GM23338 (cell line): Measurements from ENCODE around the gene CEP131. TPM values are rescaled to one million over a fixed set of nuclear protein-coding genes. Genes with fewer than 3 reads are reported as not detected.

Experiments used
- ATAC-seq: fragments of 200-7000 bp; cut with Tn5 transposase; 3 replicates; pipeline ENCODE4 v1.9.1; 2020
- DNase-seq: peaks from one replicate; pipeline ENCODE4 v3.0.0-alpha.2; 2015; ENCODE audit warnings: low spot score
- H2AFZ ChIP-seq: fragments of 200-600 bp; sonication (generic); 2 replicates; pipeline ENCODE4 v1.8.0; 2016; ENCODE audit warnings: antibody characterized with exemption, mild to moderate bottlenecking, moderate library complexity
- H3F3A ChIP-seq: fragments of 200-600 bp; sonication (generic); replicated peaks from 2 replicates; pipeline ENCODE4 v1.8.0; 2017; ENCODE audit warnings: antibody characterized with exemption, mixed run types, low read depth
- H3K27ac ChIP-seq: fragments of 200-600 bp; sonication (generic); 2 replicates; pipeline ENCODE4 v1.6.1; 2016; ENCODE audit warnings: low read depth
- H3K27me3 ChIP-seq: fragments of 200-600 bp; sonication (generic); 2 replicates; pipeline ENCODE4 v1.8.0; 2016; ENCODE audit warnings: mild to moderate bottlenecking, mixed run types, moderate library complexity; ENCODE audit not compliant: insufficient read depth
- H3K36me3 ChIP-seq: fragments of 200-600 bp; sonication (generic); 2 replicates; pipeline ENCODE4 v1.8.0; 2016; ENCODE audit warnings: mild to moderate bottlenecking; ENCODE audit not compliant: insufficient read depth
- H3K4me1 ChIP-seq: fragments of 200-600 bp; sonication (generic); 2 replicates; pipeline ENCODE4 v1.8.0; 2016; ENCODE audit warnings: mild to moderate bottlenecking, moderate library complexity; ENCODE audit not compliant: insufficient read depth
- H3K4me2 ChIP-seq: fragments of 200-600 bp; sonication (generic); 2 replicates; pipeline ENCODE4 v1.7.1; 2017; ENCODE audit warnings: mixed run types
- H3K4me3 ChIP-seq: fragments of 200-600 bp; sonication (generic); 2 replicates; pipeline ENCODE4 v1.6.1; 2016; ENCODE audit warnings: mixed run types
- H3K79me2 ChIP-seq: fragments of 200-600 bp; sonication (generic); replicated peaks from 2 replicates; pipeline ENCODE4 v1.8.0; 2017; ENCODE audit warnings: mild to moderate bottlenecking; ENCODE audit not compliant: insufficient read depth
- H3K9me2 ChIP-seq: fragments of 200-600 bp; sonication (generic); 2 replicates; pipeline ENCODE4 v1.8.0; 2017; ENCODE audit not compliant: insufficient read depth
- H4K20me1 ChIP-seq: fragments of 200-600 bp; sonication (generic); replicated peaks from 2 replicates; pipeline ENCODE4 v1.8.0; 2017; ENCODE audit warnings: mild to moderate bottlenecking; ENCODE audit not compliant: insufficient read depth
- H3K27ac Mint-ChIP-seq: 2 replicates; pipeline ENCODE4 v1.8.0; 2020; ENCODE audit warnings: inconsistent platforms, mild to moderate bottlenecking, moderate library complexity, mixed read lengths
- H3K27me3 Mint-ChIP-seq: 3 replicates; pipeline ENCODE4 v1.8.0; 2022; ENCODE audit warnings: low read depth, mild to moderate bottlenecking, moderate library complexity, mixed read lengths, inconsistent platforms; ENCODE audit not compliant: insufficient read depth, poor library complexity
- H3K36me3 Mint-ChIP-seq: 3 replicates; pipeline ENCODE4 v1.8.0; 2021; ENCODE audit warnings: low read depth, mild to moderate bottlenecking, inconsistent platforms, moderate library complexity, mixed read lengths
- H3K4me1 Mint-ChIP-seq: 3 replicates; pipeline ENCODE4 v1.8.0; 2020; ENCODE audit warnings: mild to moderate bottlenecking, inconsistent platforms, mixed read lengths
- H3K4me3 Mint-ChIP-seq: 3 replicates; pipeline ENCODE4 v1.8.0; 2021; ENCODE audit warnings: moderate library complexity, mild to moderate bottlenecking, inconsistent platforms, mixed read lengths
- H3K9me3 Mint-ChIP-seq: 3 replicates; pipeline ENCODE4 v1.8.0; 2020; ENCODE audit warnings: moderate library complexity, mild to moderate bottlenecking, inconsistent platforms, mixed read lengths
- CREB1 ChIP-seq: fragments of 250-450 bp; sonication (Bioruptor Pico); IDR thresholded peaks from 2 replicates; pipeline ENCODE4 v1.5.0; 2020; ENCODE audit warnings: low read depth, mild to moderate bottlenecking, moderate library complexity
- EZH2 ChIP-seq: fragments of 200-600 bp; sonication (generic); IDR thresholded peaks from one replicate; pipeline ENCODE4 v1.8.0; 2017; ENCODE audit warnings: antibody characterized with exemption, mild to moderate bottlenecking, low read depth; ENCODE audit not compliant: unreplicated experiment
- EZH2phosphoT487 ChIP-seq: fragments of 200-600 bp; sonication (generic); IDR thresholded peaks from one replicate; pipeline ENCODE4 v1.8.1; 2018; ENCODE audit warnings: antibody characterized with exemption; ENCODE audit not compliant: unreplicated experiment
- JUNB ChIP-seq: IDR thresholded peaks from one replicate; pipeline ENCODE4 v1.6.1; 2016; ENCODE audit warnings: antibody characterized with exemption; ENCODE audit not compliant: unreplicated experiment
- NANOG ChIP-seq: IDR thresholded peaks from 2 replicates; pipeline ENCODE4 v1.6.1; 2016; ENCODE audit warnings: antibody characterized with exemption, borderline replicate concordance
- POLR2AphosphoS5 ChIP-seq: IDR thresholded peaks from 2 replicates; pipeline ENCODE4 v1.6.1; 2016; ENCODE audit warnings: antibody characterized with exemption, low read depth
- ZNF114 ChIP-seq: fragments of 250-450 bp; sonication (Bioruptor Pico); IDR thresholded peaks from 2 replicates; pipeline ENCODE4 v1.5.0; 2020; ENCODE audit warnings: mild to moderate bottlenecking, moderate library complexity
- polyA plus RNA-seq: library from polyadenylated mRNA; unstranded; fragments of >200 nt; fragmentation: Nextera tagmentation; extraction: Ambion mirVana; gene quantifications from 2 replicates; pipeline ENCODE4 v1.2.1, GENCODE V29; 2016
- total RNA-seq: library from RNA; depleted of rRNA; stranded (reverse); fragments of >200 nt; shearing (Covaris generic); gene quantifications from 2 replicates; pipeline ENCODE4 v1.2.3, GENCODE V29; 2014
- TF ChIP-seq, protein P1 (sequence below): IDR thresholded peaks from one replicate; pipeline ENCODE4 v1.6.1; 2018; ENCODE audit warnings: antibody characterized with exemption; ENCODE audit not compliant: unreplicated experiment
- TF ChIP-seq, protein P2 (sequence below), 2 experiments: fragments of 200-600 bp in 1 of 2; sonication (generic) in 1 of 2; conservative IDR thresholded peaks; 2 replicates each; pipeline versions ENCODE4 v1.5.1 to v1.6.1; 2016 to 2017; ENCODE audit warnings: antibody characterized with exemption in 2 of 2, low read depth in 2 of 2, mild to moderate bottlenecking in 2 of 2, moderate library complexity in 1 of 2
- TF ChIP-seq, protein P3 (sequence below): IDR thresholded peaks from 2 replicates; pipeline ENCODE4 v1.6.1; 2016; ENCODE audit warnings: antibody characterized with exemption
- TF ChIP-seq, protein P4 (sequence below): fragments of 250-450 bp; sonication (Bioruptor Pico); IDR thresholded peaks from 2 replicates; pipeline ENCODE4 v1.5.0; 2020; ENCODE audit warnings: mild to moderate bottlenecking, moderate library complexity

Gene CEP131
- total and polyA plus RNA-seq, 2 experiments from 2014 or later = 26.8 to 35.5 TPM

- H3K4me1 ChIP-seq = no peaks in the 10 kb centered on the region
- H3K9me3 Mint-ChIP-seq = no peaks in the 10 kb centered on the region
- H2AFZ ChIP-seq = no peak overlapping the region
- no peaks in the 10 kb centered on the region for H3K79me2 ChIP-seq
- no peak overlapping the region for H3K4me3 ChIP-seq
- H3K9me2 ChIP-seq = no peaks in the 10 kb centered on the region
- H3K27ac Mint-ChIP-seq = no peak overlapping the region
- 0 out of 2 replicates have a peak, but pooled peaks cover under 1% of the 10 kb centered on the region for H4K20me1 ChIP-seq
- ATAC-seq (no peak), DNase-seq (no peak)
- peaks cover 5% of the 10 kb centered on the region for H3K27me3 Mint-ChIP-seq
- no peak overlapping the region for H3K4me2 ChIP-seq
- no peaks in the 10 kb centered on the region for H3K36me3 ChIP-seq
- TF ChIP-seq NANOG = no peak
- no peak for TF ChIP-seq JUNB
- TF ChIP-seq, protein P1, sequence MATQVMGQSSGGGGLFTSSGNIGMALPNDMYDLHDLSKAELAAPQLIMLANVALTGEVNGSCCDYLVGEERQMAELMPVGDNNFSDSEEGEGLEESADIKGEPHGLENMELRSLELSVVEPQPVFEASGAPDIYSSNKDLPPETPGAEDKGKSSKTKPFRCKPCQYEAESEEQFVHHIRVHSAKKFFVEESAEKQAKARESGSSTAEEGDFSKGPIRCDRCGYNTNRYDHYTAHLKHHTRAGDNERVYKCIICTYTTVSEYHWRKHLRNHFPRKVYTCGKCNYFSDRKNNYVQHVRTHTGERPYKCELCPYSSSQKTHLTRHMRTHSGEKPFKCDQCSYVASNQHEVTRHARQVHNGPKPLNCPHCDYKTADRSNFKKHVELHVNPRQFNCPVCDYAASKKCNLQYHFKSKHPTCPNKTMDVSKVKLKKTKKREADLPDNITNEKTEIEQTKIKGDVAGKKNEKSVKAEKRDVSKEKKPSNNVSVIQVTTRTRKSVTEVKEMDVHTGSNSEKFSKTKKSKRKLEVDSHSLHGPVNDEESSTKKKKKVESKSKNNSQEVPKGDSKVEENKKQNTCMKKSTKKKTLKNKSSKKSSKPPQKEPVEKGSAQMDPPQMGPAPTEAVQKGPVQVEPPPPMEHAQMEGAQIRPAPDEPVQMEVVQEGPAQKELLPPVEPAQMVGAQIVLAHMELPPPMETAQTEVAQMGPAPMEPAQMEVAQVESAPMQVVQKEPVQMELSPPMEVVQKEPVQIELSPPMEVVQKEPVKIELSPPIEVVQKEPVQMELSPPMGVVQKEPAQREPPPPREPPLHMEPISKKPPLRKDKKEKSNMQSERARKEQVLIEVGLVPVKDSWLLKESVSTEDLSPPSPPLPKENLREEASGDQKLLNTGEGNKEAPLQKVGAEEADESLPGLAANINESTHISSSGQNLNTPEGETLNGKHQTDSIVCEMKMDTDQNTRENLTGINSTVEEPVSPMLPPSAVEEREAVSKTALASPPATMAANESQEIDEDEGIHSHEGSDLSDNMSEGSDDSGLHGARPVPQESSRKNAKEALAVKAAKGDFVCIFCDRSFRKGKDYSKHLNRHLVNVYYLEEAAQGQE = no peak
- no peak for TF ChIP-seq CREB1 (CRISPR knock-in tag)
- TF ChIP-seq POLR2AphosphoS5 = no peak
- TF ChIP-seq, protein P2, sequence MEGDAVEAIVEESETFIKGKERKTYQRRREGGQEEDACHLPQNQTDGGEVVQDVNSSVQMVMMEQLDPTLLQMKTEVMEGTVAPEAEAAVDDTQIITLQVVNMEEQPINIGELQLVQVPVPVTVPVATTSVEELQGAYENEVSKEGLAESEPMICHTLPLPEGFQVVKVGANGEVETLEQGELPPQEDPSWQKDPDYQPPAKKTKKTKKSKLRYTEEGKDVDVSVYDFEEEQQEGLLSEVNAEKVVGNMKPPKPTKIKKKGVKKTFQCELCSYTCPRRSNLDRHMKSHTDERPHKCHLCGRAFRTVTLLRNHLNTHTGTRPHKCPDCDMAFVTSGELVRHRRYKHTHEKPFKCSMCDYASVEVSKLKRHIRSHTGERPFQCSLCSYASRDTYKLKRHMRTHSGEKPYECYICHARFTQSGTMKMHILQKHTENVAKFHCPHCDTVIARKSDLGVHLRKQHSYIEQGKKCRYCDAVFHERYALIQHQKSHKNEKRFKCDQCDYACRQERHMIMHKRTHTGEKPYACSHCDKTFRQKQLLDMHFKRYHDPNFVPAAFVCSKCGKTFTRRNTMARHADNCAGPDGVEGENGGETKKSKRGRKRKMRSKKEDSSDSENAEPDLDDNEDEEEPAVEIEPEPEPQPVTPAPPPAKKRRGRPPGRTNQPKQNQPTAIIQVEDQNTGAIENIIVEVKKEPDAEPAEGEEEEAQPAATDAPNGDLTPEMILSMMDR (conservative IDR thresholded peaks at IDR 0.05; ENCODE audit: low read depth in 2 of 2) = no peak
- TF ChIP-seq EZH2phosphoT487 = no peak
- TF ChIP-seq, protein P3, sequence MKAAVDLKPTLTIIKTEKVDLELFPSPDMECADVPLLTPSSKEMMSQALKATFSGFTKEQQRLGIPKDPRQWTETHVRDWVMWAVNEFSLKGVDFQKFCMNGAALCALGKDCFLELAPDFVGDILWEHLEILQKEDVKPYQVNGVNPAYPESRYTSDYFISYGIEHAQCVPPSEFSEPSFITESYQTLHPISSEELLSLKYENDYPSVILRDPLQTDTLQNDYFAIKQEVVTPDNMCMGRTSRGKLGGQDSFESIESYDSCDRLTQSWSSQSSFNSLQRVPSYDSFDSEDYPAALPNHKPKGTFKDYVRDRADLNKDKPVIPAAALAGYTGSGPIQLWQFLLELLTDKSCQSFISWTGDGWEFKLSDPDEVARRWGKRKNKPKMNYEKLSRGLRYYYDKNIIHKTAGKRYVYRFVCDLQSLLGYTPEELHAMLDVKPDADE = no peak
- TF ChIP-seq EZH2 = no peak
- TF ChIP-seq, protein P4, sequence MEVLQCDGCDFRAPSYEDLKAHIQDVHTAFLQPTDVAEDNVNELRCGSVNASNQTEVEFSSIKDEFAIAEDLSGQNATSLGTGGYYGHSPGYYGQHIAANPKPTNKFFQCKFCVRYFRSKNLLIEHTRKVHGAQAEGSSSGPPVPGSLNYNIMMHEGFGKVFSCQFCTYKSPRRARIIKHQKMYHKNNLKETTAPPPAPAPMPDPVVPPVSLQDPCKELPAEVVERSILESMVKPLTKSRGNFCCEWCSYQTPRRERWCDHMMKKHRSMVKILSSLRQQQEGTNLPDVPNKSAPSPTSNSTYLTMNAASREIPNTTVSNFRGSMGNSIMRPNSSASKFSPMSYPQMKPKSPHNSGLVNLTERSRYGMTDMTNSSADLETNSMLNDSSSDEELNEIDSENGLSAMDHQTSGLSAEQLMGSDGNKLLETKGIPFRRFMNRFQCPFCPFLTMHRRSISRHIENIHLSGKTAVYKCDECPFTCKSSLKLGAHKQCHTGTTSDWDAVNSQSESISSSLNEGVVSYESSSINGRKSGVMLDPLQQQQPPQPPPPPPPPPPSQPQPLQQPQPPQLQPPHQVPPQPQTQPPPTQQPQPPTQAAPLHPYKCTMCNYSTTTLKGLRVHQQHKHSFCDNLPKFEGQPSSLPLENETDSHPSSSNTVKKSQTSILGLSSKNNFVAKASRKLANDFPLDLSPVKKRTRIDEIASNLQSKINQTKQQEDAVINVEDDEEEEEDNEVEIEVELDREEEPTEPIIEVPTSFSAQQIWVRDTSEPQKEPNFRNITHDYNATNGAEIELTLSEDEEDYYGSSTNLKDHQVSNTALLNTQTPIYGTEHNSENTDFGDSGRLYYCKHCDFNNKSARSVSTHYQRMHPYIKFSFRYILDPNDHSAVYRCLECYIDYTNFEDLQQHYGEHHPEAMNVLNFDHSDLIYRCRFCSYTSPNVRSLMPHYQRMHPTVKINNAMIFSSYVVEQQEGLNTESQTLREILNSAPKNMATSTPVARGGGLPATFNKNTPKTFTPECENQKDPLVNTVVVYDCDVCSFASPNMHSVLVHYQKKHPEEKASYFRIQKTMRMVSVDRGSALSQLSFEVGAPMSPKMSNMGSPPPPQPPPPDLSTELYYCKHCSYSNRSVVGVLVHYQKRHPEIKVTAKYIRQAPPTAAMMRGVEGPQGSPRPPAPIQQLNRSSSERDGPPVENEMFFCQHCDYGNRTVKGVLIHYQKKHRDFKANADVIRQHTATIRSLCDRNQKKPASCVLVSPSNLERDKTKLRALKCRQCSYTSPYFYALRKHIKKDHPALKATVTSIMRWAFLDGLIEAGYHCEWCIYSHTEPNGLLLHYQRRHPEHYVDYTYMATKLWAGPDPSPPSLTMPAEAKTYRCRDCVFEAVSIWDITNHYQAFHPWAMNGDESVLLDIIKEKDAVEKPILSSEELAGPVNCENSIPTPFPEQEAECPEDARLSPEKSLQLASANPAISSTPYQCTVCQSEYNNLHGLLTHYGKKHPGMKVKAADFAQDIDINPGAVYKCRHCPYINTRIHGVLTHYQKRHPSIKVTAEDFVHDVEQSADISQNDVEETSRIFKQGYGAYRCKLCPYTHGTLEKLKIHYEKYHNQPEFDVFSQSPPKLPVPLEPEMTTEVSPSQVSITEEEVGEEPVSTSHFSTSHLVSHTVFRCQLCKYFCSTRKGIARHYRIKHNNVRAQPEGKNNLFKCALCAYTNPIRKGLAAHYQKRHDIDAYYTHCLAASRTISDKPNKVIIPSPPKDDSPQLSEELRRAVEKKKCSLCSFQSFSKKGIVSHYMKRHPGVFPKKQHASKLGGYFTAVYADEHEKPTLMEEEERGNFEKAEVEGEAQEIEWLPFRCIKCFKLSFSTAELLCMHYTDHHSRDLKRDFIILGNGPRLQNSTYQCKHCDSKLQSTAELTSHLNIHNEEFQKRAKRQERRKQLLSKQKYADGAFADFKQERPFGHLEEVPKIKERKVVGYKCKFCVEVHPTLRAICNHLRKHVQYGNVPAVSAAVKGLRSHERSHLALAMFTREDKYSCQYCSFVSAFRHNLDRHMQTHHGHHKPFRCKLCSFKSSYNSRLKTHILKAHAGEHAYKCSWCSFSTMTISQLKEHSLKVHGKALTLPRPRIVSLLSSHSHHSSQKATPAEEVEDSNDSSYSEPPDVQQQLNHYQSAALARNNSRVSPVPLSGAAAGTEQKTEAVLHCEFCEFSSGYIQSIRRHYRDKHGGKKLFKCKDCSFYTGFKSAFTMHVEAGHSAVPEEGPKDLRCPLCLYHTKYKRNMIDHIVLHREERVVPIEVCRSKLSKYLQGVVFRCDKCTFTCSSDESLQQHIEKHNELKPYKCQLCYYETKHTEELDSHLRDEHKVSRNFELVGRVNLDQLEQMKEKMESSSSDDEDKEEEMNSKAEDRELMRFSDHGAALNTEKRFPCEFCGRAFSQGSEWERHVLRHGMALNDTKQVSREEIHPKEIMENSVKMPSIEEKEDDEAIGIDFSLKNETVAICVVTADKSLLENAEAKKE (CRISPR knock-in tag) = no peak
- no peak for TF ChIP-seq ZNF114
- H3K36me3 Mint-ChIP-seq = no peaks in the 10 kb centered on the region
- H3K27ac ChIP-seq = no peak overlapping the region
- H3F3A ChIP-seq = no peaks in the 10 kb centered on the region
- no peak overlapping the region for H3K4me3 Mint-ChIP-seq
- H3K27me3 ChIP-seq = no peaks in the 10 kb centered on the region
- no peaks in the 10 kb centered on the region for H3K4me1 Mint-ChIP-seq
These were observed 64.7 kb downstream of the CEP131 start for GRCh38 chr17:81157848-81158687.
